ENCODE data around the gene NDUFA3. TPM values are rescaled to one million over a fixed set of nuclear protein-coding genes. Genes with fewer than 3 reads are reported as not detected.

NDUFA3 gene
- total and polyA plus RNA-seq, 2 of the 13 experiments (the other 11 are each of a cell fraction or from before 2014, with no cell fraction given), result 31.6 to 75.4 TPM

DNA sequence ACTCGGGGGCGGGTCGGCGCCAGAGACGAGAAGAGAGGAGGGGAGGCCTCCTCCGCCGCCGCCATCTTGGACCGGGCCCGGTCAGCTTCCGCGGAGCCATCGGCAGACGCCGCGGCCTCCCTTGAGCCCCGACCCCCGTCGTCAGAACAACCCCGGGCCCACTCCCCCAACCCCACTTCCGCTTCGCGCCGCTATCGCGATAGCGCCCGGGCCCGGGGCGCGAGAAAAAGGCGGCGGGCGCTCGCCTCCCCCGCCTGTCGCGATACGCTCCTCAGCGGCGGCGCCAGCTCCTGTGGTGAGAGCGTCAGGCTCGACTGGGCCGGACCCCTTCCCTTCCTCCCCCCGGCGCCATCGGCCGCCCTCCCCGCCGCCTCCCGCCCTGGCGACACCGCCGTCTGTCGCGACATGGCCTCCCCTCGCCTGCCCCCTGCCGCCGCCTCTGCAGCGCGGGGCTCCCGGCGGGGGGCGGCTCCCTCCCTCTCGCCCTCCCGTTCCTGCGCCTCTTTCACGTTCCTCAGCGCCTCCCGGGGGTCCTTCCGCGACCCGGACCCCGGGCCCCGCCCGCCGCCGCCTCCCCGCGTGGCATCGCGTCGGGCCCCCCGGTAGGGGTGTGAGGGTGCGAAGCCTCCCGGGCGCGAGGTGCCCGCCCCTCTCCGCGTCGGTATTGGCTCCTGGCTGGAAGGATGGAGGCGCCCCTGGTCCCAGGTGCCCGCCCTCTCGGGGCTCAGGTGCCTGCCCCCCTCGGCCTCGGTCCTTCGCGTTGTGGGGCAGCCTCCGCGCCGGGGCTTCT lies 35.2 kb downstream of the NDUFA3 start, which contains the start of gene CNOT3 (continued):
- TF ChIP-seq ZNF720 (CRISPR knock-in tag; IDR thresholded peaks at IDR 0.05) (no peak), ZNF230 (CRISPR knock-in tag; IDR thresholded peaks at IDR 0.05) (no peak), KLF9 (CRISPR knock-in tag; IDR thresholded peaks at IDR 0.05; ENCODE audit: low read depth) (no peak), KDM3A (CRISPR knock-in tag; IDR thresholded peaks at IDR 0.05; ENCODE audit: low read depth) (no peak), DR1 (CRISPR knock-in tag; IDR thresholded peaks at IDR 0.05) (no peak), HNRNPLL (IDR thresholded peaks at IDR 0.05; ENCODE audit: low read depth, low read length, poor library complexity, severe bottlenecking) (no peak), STAT5B (CRISPR knock-in tag; IDR thresholded peaks at IDR 0.05) (no peak), MED1 (CRISPR knock-in tag; IDR thresholded peaks at IDR 0.05) (no peak), ZC3H4 (CRISPR knock-in tag; IDR thresholded peaks at IDR 0.05; ENCODE audit: borderline replicate concordance) (no peak), ZNF326 (CRISPR knock-in tag; IDR thresholded peaks at IDR 0.05; ENCODE audit: borderline replicate concordance) (no peak), ZNF672 (CRISPR knock-in tag; IDR thresholded peaks at IDR 0.05) (no peak)
- TF ChIP-seq, protein P1, sequence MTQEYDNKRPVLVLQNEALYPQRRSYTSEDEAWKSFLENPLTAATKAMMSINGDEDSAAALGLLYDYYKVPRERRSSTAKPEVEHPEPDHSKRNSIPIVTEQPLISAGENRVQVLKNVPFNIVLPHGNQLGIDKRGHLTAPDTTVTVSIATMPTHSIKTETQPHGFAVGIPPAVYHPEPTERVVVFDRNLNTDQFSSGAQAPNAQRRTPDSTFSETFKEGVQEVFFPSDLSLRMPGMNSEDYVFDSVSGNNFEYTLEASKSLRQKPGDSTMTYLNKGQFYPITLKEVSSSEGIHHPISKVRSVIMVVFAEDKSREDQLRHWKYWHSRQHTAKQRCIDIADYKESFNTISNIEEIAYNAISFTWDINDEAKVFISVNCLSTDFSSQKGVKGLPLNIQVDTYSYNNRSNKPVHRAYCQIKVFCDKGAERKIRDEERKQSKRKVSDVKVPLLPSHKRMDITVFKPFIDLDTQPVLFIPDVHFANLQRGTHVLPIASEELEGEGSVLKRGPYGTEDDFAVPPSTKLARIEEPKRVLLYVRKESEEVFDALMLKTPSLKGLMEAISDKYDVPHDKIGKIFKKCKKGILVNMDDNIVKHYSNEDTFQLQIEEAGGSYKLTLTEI (CRISPR knock-in tag; conservative IDR thresholded peaks at IDR 0.05), result no peak
- TF ChIP-seq, protein P2, sequence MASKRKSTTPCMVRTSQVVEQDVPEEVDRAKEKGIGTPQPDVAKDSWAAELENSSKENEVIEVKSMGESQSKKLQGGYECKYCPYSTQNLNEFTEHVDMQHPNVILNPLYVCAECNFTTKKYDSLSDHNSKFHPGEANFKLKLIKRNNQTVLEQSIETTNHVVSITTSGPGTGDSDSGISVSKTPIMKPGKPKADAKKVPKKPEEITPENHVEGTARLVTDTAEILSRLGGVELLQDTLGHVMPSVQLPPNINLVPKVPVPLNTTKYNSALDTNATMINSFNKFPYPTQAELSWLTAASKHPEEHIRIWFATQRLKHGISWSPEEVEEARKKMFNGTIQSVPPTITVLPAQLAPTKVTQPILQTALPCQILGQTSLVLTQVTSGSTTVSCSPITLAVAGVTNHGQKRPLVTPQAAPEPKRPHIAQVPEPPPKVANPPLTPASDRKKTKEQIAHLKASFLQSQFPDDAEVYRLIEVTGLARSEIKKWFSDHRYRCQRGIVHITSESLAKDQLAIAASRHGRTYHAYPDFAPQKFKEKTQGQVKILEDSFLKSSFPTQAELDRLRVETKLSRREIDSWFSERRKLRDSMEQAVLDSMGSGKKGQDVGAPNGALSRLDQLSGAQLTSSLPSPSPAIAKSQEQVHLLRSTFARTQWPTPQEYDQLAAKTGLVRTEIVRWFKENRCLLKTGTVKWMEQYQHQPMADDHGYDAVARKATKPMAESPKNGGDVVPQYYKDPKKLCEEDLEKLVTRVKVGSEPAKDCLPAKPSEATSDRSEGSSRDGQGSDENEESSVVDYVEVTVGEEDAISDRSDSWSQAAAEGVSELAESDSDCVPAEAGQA (IDR thresholded peaks at IDR 0.05; ENCODE audit: low read depth), result 0 out of 2 replicates have a peak, but pooled peaks have one; percentile 33
- TF ChIP-seq, protein P2 (CRISPR knock-in tag; IDR thresholded peaks at IDR 0.05; ENCODE audit: borderline replicate concordance), result no peak
- TF ChIP-seq, protein P3, sequence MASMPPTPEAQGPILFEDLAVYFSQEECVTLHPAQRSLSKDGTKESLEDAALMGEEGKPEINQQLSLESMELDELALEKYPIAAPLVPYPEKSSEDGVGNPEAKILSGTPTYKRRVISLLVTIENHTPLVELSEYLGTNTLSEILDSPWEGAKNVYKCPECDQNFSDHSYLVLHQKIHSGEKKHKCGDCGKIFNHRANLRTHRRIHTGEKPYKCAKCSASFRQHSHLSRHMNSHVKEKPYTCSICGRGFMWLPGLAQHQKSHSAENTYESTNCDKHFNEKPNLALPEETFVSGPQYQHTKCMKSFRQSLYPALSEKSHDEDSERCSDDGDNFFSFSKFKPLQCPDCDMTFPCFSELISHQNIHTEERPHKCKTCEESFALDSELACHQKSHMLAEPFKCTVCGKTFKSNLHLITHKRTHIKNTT (CRISPR knock-in tag; IDR thresholded peaks at IDR 0.05), result no peak
- TF ChIP-seq, protein P4, sequence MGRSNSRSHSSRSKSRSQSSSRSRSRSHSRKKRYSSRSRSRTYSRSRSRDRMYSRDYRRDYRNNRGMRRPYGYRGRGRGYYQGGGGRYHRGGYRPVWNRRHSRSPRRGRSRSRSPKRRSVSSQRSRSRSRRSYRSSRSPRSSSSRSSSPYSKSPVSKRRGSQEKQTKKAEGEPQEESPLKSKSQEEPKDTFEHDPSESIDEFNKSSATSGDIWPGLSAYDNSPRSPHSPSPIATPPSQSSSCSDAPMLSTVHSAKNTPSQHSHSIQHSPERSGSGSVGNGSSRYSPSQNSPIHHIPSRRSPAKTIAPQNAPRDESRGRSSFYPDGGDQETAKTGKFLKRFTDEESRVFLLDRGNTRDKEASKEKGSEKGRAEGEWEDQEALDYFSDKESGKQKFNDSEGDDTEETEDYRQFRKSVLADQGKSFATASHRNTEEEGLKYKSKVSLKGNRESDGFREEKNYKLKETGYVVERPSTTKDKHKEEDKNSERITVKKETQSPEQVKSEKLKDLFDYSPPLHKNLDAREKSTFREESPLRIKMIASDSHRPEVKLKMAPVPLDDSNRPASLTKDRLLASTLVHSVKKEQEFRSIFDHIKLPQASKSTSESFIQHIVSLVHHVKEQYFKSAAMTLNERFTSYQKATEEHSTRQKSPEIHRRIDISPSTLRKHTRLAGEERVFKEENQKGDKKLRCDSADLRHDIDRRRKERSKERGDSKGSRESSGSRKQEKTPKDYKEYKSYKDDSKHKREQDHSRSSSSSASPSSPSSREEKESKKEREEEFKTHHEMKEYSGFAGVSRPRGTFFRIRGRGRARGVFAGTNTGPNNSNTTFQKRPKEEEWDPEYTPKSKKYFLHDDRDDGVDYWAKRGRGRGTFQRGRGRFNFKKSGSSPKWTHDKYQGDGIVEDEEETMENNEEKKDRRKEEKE (IDR thresholded peaks at IDR 0.05), result no peak
- TF ChIP-seq, protein P5, sequence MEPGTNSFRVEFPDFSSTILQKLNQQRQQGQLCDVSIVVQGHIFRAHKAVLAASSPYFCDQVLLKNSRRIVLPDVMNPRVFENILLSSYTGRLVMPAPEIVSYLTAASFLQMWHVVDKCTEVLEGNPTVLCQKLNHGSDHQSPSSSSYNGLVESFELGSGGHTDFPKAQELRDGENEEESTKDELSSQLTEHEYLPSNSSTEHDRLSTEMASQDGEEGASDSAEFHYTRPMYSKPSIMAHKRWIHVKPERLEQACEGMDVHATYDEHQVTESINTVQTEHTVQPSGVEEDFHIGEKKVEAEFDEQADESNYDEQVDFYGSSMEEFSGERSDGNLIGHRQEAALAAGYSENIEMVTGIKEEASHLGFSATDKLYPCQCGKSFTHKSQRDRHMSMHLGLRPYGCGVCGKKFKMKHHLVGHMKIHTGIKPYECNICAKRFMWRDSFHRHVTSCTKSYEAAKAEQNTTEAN (CRISPR knock-in tag; conservative IDR thresholded peaks at IDR 0.05), result peak; percentile 30; the same call in 1 of the 2 replicates
